Measurements from ENCODE around the gene WIPI1. TPM values are rescaled to one million over a fixed set of nuclear protein-coding genes. Genes with fewer than 3 reads are reported as not detected.

WIPI1 gene
- total RNA-seq, 1 experiment from 2014 or later: 21.8 TPM

DNA sequence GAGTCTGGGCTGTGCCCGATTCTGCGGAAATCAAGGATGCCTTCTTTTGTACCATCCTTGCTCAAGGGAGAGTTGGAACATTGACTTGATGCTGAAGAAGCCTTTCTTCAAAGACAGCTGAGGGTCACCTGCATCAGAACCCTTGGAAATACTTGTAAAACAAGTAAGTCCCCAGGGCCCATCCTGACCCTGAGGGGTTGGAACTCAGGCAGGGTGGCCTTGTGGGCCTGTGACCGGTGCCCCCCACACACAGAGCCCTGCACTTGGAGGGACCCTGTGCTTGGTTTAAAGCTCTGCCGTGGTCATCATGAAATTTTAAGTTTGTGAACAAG, 56.9 kb downstream of the WIPI1 start:
- intact Hi-C loops (cut with micrococcal nuclease; ENCODE audit: unreplicated experiment): no loop called here
- no peak overlapping the region for H3K4me3 Mint-ChIP-seq (ENCODE audit: unreplicated experiment)
- peaks cover 6% of the 10 kb centered on the region for H3K9me3 Mint-ChIP-seq (ENCODE audit: unreplicated experiment)
- no peaks in the 10 kb centered on the region for H3K27me3 ChIP-seq (replicated peaks; ENCODE audit: control insufficient read depth, insufficient read depth, low read length)
- no peaks in the 10 kb centered on the region for H3K36me3 ChIP-seq (ENCODE audit: control insufficient read depth, insufficient read depth, low read length)
- peaks cover 12% of the 10 kb centered on the region for H3K9me3 ChIP-seq
- TF ChIP-seq, protein P1, sequence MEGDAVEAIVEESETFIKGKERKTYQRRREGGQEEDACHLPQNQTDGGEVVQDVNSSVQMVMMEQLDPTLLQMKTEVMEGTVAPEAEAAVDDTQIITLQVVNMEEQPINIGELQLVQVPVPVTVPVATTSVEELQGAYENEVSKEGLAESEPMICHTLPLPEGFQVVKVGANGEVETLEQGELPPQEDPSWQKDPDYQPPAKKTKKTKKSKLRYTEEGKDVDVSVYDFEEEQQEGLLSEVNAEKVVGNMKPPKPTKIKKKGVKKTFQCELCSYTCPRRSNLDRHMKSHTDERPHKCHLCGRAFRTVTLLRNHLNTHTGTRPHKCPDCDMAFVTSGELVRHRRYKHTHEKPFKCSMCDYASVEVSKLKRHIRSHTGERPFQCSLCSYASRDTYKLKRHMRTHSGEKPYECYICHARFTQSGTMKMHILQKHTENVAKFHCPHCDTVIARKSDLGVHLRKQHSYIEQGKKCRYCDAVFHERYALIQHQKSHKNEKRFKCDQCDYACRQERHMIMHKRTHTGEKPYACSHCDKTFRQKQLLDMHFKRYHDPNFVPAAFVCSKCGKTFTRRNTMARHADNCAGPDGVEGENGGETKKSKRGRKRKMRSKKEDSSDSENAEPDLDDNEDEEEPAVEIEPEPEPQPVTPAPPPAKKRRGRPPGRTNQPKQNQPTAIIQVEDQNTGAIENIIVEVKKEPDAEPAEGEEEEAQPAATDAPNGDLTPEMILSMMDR (IDR thresholded peaks at IDR 0.05; ENCODE audit: insufficient read depth in 1 of 2, low read depth in 1 of 2, low read length in 1 of 2, severe bottlenecking in 1 of 2, unreplicated experiment in 1 of 2): no peak
- DNase-seq: no peak
- no peak overlapping the region for H3K27ac Mint-ChIP-seq (ENCODE audit: unreplicated experiment)
- no TSS peak for BruUV-seq (replicated peaks)
- no peaks in the 10 kb centered on the region for H3K4me1 ChIP-seq
- no peaks in the 10 kb centered on the region for H3K4me1 Mint-ChIP-seq (ENCODE audit: low read depth, unreplicated experiment)
- ChIA-PET POLR2A (no interaction called here), CTCF (interaction anchor here (2.3 kb wide), 1 partner anchor 137 kb away, joined by 15 read pairs; no protein-coding TSS in a partner anchor)
- peaks cover 2% of the 10 kb centered on the region for H3K27me3 Mint-ChIP-seq (ENCODE audit: insufficient read depth, unreplicated experiment)
- H3K4me3 ChIP-seq (ENCODE audit: low read depth, low read length): no peak overlapping the region
- no peaks in the 10 kb centered on the region for H3K36me3 Mint-ChIP-seq (ENCODE audit: insufficient read depth, unreplicated experiment)

DNA sequence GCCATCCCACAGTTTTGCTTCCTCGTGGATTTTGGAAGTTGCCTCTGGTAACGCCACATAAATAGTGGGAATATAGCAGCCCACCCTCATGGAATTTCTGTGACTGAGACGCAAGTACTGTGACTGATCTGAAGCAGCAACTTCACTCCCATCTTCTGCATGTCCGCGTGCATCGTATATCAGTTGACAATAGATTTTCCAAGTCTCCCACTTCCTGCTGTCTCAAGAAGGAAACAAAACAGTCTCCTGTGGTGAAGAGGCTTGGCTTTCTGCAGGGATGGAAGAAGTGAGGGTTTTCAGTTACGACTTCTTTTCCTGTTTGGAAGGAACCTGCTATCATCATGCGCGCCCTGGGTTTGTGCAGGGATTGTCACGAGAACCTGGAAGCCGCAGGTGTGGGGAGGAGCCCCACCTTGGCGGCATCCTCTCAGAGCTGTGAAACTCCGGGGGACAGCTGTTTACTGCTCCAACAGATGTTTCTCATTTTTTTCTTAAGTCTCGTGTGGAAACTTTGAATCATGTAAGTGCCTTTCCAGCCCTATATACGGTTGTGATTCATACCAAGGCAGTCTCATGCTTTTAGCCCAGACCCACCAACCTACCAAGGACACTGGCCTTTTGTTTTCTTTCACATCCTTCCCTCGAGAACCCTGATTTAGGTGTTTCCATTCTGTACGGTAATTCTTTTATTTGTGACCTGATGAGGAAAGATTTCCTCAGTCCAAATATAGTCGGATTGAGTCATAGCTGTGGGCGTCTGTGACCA, 57.5 kb downstream of the WIPI1 start:
- no peak overlapping the region for H3K4me3 Mint-ChIP-seq (ENCODE audit: unreplicated experiment)
- peaks cover 7% of the 10 kb centered on the region for H3K9me3 ChIP-seq
- no peaks in the 10 kb centered on the region for H3K36me3 Mint-ChIP-seq (ENCODE audit: insufficient read depth, unreplicated experiment)
- H3K4me1 ChIP-seq: no peaks in the 10 kb centered on the region
- POLR2A ChIA-PET: no interaction called here
- no peaks in the 10 kb centered on the region for H3K27me3 ChIP-seq (replicated peaks; ENCODE audit: control insufficient read depth, insufficient read depth, low read length)
- no peaks in the 10 kb centered on the region for H3K4me1 Mint-ChIP-seq (ENCODE audit: low read depth, unreplicated experiment)
- H3K9me3 Mint-ChIP-seq (ENCODE audit: unreplicated experiment): peaks cover 5% of the 10 kb centered on the region
- CTCF ChIA-PET: interaction anchor here (0.6 to 2.3 kb wide), 22 partner anchors 16 to 312 kb away, joined by 3 to 15 read pairs (median 6); partner anchors contain the start of genes AMZ2, ARSG, SLC16A6 and WIPI1
- intact Hi-C loops (cut with micrococcal nuclease; ENCODE audit: unreplicated experiment): loop anchor here (1.0 to 5.0 kb wide), 6 partner anchors 36 to 137 kb away; no protein-coding TSS in a partner anchor
- H3K36me3 ChIP-seq (ENCODE audit: control insufficient read depth, insufficient read depth, low read length): no peaks in the 10 kb centered on the region
- TF ChIP-seq, protein P1 (IDR thresholded peaks at IDR 0.05; ENCODE audit: insufficient read depth in 1 of 2, low read depth in 1 of 2, low read length in 1 of 2, severe bottlenecking in 1 of 2, unreplicated experiment in 1 of 2): no peak
- peaks cover 2% of the 10 kb centered on the region for H3K27me3 Mint-ChIP-seq (ENCODE audit: insufficient read depth, unreplicated experiment)
- no peak for DNase-seq
- BruUV-seq (replicated peaks): no TSS peak
- H3K27ac Mint-ChIP-seq (ENCODE audit: unreplicated experiment): no peak overlapping the region
- H3K4me3 ChIP-seq (ENCODE audit: low read depth, low read length): no peak overlapping the region

DNA sequence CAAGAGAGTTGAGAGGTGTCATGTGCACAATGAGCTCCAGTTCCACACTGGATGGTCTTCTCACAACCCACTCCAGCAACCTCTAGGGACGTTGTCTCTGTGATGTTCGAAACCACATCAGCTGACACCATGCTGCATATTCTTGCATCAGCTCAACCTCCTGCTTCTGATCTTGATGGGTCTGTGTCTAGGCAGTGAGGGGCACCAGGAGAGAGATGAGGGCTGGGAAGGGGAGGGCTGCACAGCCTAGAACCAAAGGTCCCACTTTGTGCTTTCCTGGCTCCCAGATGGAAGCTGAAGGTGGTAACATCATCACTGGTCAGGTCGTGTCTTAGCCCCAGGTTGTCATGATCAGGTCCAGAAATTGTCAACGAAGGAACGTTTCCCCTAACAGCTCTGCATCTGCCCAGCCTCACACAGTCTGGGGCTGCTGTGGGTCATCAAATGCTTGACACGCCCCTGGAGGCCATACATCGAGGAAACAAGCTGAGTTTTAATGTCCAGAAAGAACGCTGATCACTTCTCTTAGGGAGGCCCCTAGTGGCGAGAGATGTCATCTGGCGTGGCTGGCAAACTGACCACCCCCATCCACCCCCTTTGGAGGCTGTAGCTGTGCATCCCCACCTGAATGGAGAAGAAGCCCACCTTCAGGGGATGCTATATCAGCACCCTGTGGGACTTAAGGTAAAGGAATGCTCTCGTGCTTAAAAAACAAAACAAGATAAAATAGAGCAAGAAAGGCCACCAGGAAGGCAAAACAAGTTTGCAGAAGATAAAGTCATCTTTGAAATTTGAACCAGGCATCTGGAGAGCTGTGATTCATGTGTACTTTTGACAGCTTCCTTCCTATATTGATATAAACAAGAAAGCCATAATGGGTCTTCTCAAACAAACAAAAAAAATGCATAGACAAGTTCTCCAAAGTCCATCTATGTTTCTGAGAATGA, 58.3 kb downstream of the WIPI1 start:
- Mint-ChIP-seq H3K27ac (ENCODE audit: unreplicated experiment) (no peak overlapping the region), H3K4me3 (ENCODE audit: unreplicated experiment) (no peak overlapping the region), H3K36me3 (ENCODE audit: insufficient read depth, unreplicated experiment) (no peaks in the 10 kb centered on the region), H3K9me3 (ENCODE audit: unreplicated experiment) (peaks cover 9% of the 10 kb centered on the region), H3K27me3 (ENCODE audit: insufficient read depth, unreplicated experiment) (peaks cover 2% of the 10 kb centered on the region), H3K4me1 (ENCODE audit: low read depth, unreplicated experiment) (no peaks in the 10 kb centered on the region)
- no peaks in the 10 kb centered on the region for H3K4me1 ChIP-seq
- H3K27me3 ChIP-seq (replicated peaks; ENCODE audit: control insufficient read depth, insufficient read depth, low read length): no peaks in the 10 kb centered on the region
- TF ChIP-seq, protein P1 (IDR thresholded peaks at IDR 0.05; ENCODE audit: insufficient read depth in 1 of 2, low read depth in 1 of 2, low read length in 1 of 2, severe bottlenecking in 1 of 2, unreplicated experiment in 1 of 2): peak; percentile 87 to 89
- no TSS peak for BruUV-seq (replicated peaks)
- H3K36me3 ChIP-seq (ENCODE audit: control insufficient read depth, insufficient read depth, low read length): no peaks in the 10 kb centered on the region
- POLR2A ChIA-PET: interaction anchor here (0.8 kb wide), 1 partner anchor 70 kb away, joined by 3 read pairs; no protein-coding TSS in a partner anchor
- H3K9me3 ChIP-seq: no peaks in the 10 kb centered on the region
- DNase-seq: peak; percentile 78 to 84
- H3K4me3 ChIP-seq (ENCODE audit: low read depth, low read length): no peak overlapping the region
- intact Hi-C loops (cut with micrococcal nuclease; ENCODE audit: unreplicated experiment): loop anchor here (1.0 to 5.0 kb wide), 6 partner anchors 37 to 136 kb away; no protein-coding TSS in a partner anchor
- CTCF ChIA-PET: interaction anchor here (0.5 to 2.3 kb wide), 31 partner anchors 8 to 363 kb away, joined by 3 to 15 read pairs (median 5); partner anchors contain the start of genes AMZ2, ARSG, KPNA2 and SLC16A6
